K562 (cell line): ENCODE measurements around the gene RNF150. TPM values are rescaled to one million over a fixed set of nuclear protein-coding genes. Genes with fewer than 3 reads are reported as not detected.

Experiments used
- ATAC-seq: fragments of 200-7000 bp; cut with Tn5 transposase; 3 replicates; pipeline ENCODE4 v1.9.1; 2020; ENCODE audit warnings: moderate library complexity
- BruUV-seq: library from RNA; stranded (reverse); fragments of 400-500 nt; replicated peaks from 2 replicates; lab custom pipeline; 2021; lab: Mats Ljungman, UMichigan
- CTCF ChIA-PET: fragments of 300-600 bp; formaldehyde crosslinking; extraction: SDS; loops from one replicate; lab custom pipeline; 2021; ENCODE audit warnings: low intra/inter-chr PET ratio; lab: Yijun Ruan, JAX
- POLR2A ChIA-PET: fragments of 300-600, 350-650 bp; sonication (Branson Sonifier 250); formaldehyde crosslinking; extraction: SDS; loops from one replicate; lab custom pipeline; 2021; ENCODE audit warnings: antibody characterized with exemption, inconsistent platforms; lab: Yijun Ruan, JAX
- DNase-seq, 4 experiments: peaks; one replicate each; pipeline versions ENCODE4 v3.0.0 to v3.0.0-alpha.2; 2011 to 2018; ENCODE audit warnings: low spot score in 3 of 4, mixed read lengths in 3 of 4; ENCODE audit errors: extremely low read depth in 1 of 4
- FAIRE-seq: peaks from 2 replicates; lab custom pipeline; 2011; peaks lifted over from hg19 to GRCh38; lab: Jason Lieb, UNC
- H2AFZ ChIP-seq: 2 replicates; pipeline ENCODE4 v1.6.0; 2011; ENCODE audit warnings: low read depth, low read length, control low read depth, inconsistent platforms
- H3K27ac ChIP-seq: fragments of 200-600 bp; 3 replicates; pipeline ENCODE4 v1.8.0; 2011; ENCODE audit warnings: low read depth, mild to moderate bottlenecking, control low read depth, inconsistent platforms, low read length, moderate library complexity, mixed read lengths; ENCODE audit errors: extremely low read depth
- H3K27me3 ChIP-seq, 2 experiments: fragments of 300-600 bp in 1 of 2; 2 replicates in 1 of 2; 3 replicates in 1 of 2; pipeline versions ENCODE4 v1.6.0 to v1.8.0; 2011; ENCODE audit warnings: inconsistent platforms in 2 of 2, low read length in 2 of 2, mild to moderate bottlenecking in 1 of 2, mixed read lengths in 1 of 2, moderate library complexity in 1 of 2; ENCODE audit not compliant: control insufficient read depth in 2 of 2, insufficient read depth in 2 of 2
- H3K36me3 ChIP-seq: fragments of 300-600 bp; 3 replicates; pipeline ENCODE4 v1.8.0; 2011; ENCODE audit warnings: mild to moderate bottlenecking, low read length, inconsistent platforms; ENCODE audit not compliant: control insufficient read depth, insufficient read depth
- H3K4me1 ChIP-seq, 2 experiments: fragments of 200-600 bp in 1 of 2; replicated peaks in 1 of 2; 2 replicates in 1 of 2; 3 replicates in 1 of 2; pipeline versions ENCODE4 v1.5.1 to v1.8.0; 2011; ENCODE audit warnings: inconsistent platforms in 2 of 2, low read length in 2 of 2, mild to moderate bottlenecking in 1 of 2, mixed read lengths in 1 of 2, moderate library complexity in 1 of 2; ENCODE audit not compliant: control insufficient read depth in 2 of 2, insufficient read depth in 2 of 2
- H3K4me2 ChIP-seq: 2 replicates; pipeline ENCODE4 v1.6.1; 2011; ENCODE audit warnings: low read length, control low read depth, inconsistent platforms, mixed read lengths; ENCODE audit not compliant: insufficient read depth
- H3K4me3 ChIP-seq: fragments of 200-600 bp; sonication (generic), shearing (Covaris generic); 2 replicates; pipeline ENCODE4 v1.5.1; 2016; ENCODE audit warnings: control low read depth, inconsistent platforms
- H3K79me2 ChIP-seq: fragments of 200-600 bp; 3 replicates; pipeline ENCODE4 v1.8.0; 2011; ENCODE audit warnings: low read length, inconsistent platforms; ENCODE audit not compliant: control insufficient read depth, insufficient read depth
- H3K9ac ChIP-seq, 2 experiments: 2 replicates each; pipeline versions ENCODE4 v1.6.0 to v1.6.1; 2011; ENCODE audit warnings: low read depth in 2 of 2, low read length in 2 of 2, control low read depth in 1 of 2, inconsistent platforms in 1 of 2, mild to moderate bottlenecking in 1 of 2, mixed read lengths in 1 of 2; ENCODE audit not compliant: insufficient read depth in 1 of 2
- H3K9me1 ChIP-seq: one replicate; pipeline ENCODE4 v1.6.0; 2011; ENCODE audit warnings: inconsistent platforms, mild to moderate bottlenecking, low read length, moderate library complexity; ENCODE audit not compliant: control insufficient read depth, insufficient read depth
- H3K9me3 ChIP-seq: replicated peaks from 2 replicates; pipeline ENCODE4 v1.5.1; 2011; ENCODE audit warnings: low read depth, low read length, inconsistent platforms; ENCODE audit not compliant: control insufficient read depth, insufficient read depth
- H4K20me1 ChIP-seq: replicated peaks from 2 replicates; pipeline ENCODE4 v1.6.1; 2011; ENCODE audit warnings: low read length, inconsistent platforms, mixed read lengths; ENCODE audit not compliant: control insufficient read depth, insufficient read depth
- BACH1 ChIP-seq: fragments of 200-800 bp; sonication (Bioruptor generic); IDR thresholded peaks from 2 replicates; pipeline ENCODE4 v1.6.1; 2016; ENCODE audit warnings: missing genetic modification characterization, missing compliant biosample characterization
- CBX5 ChIP-seq: IDR thresholded peaks from 2 replicates; pipeline ENCODE4 v1.6.1; 2014; ENCODE audit warnings: low read depth, borderline replicate concordance
- CHD4 ChIP-seq: fragments of 200-600 bp; sonication (generic); IDR thresholded peaks from 3 replicates; pipeline ENCODE4 v1.6.1; 2012; ENCODE audit warnings: low read depth, mild to moderate bottlenecking, mixed read lengths, low read length, inconsistent platforms; ENCODE audit not compliant: insufficient read depth, insufficient replicate concordance, poor library complexity, severe bottlenecking
- CUX1 ChIP-seq: fragments of 200-800 bp; sonication (Bioruptor generic); IDR thresholded peaks from 2 replicates; pipeline ENCODE4 v1.6.1; 2016; ENCODE audit warnings: missing genetic modification characterization, missing compliant biosample characterization
- GTF2E2 ChIP-seq: fragments of 200-800 bp; sonication (Bioruptor generic); IDR thresholded peaks from 2 replicates; pipeline ENCODE4 v1.6.1; 2016; ENCODE audit warnings: missing genetic modification characterization, missing compliant biosample characterization
- MAFF ChIP-seq: IDR thresholded peaks from 2 replicates; pipeline ENCODE4 v1.6.1; 2012; ENCODE audit warnings: low read length, improper control_type of control experiment
- MED1 ChIP-seq: sonication (generic); formaldehyde crosslinking; IDR thresholded peaks from 2 replicates; pipeline ENCODE4 v1.8.1; 2023; ENCODE audit warnings: missing genetic modification reagents, borderline replicate concordance
- NFXL1 ChIP-seq: fragments of 450-650 bp; formaldehyde crosslinking; IDR thresholded peaks from 2 replicates; pipeline ENCODE4 v1.4.0; 2021; ENCODE audit warnings: mild to moderate bottlenecking
- NR0B1 ChIP-seq: fragments of 450-650 bp; IDR thresholded peaks from one replicate; pipeline ENCODE4 v1.6.1; 2018; ENCODE audit warnings: mild to moderate bottlenecking, moderate library complexity; ENCODE audit not compliant: partially characterized antibody
- PHF21A ChIP-seq: fragments of 450-650 bp; IDR thresholded peaks from 2 replicates; pipeline ENCODE4 v1.6.1; 2017; ENCODE audit warnings: low read depth, borderline replicate concordance
- PRMT5 ChIP-seq: sonication (generic); formaldehyde crosslinking; IDR thresholded peaks from 2 replicates; pipeline ENCODE4 v1.5.0; 2020; ENCODE audit warnings: missing genetic modification reagents
- SMARCC2 ChIP-seq: fragments of 450-650 bp; IDR thresholded peaks from 2 replicates; pipeline ENCODE4 v1.6.1; 2017; ENCODE audit warnings: antibody characterized with exemption, moderate library complexity, mild to moderate bottlenecking, low read depth
- SRSF7 ChIP-seq: fragments of 200-400 bp; formaldehyde crosslinking; optimal IDR thresholded peaks from 2 replicates; pipeline ENCODE3; 2017; ENCODE audit warnings: mild to moderate bottlenecking, low read depth, low read length
- ZFP36 ChIP-seq: fragments of 150-350 bp; IDR thresholded peaks from 2 replicates; pipeline ENCODE4 v1.6.1; 2018; ENCODE audit warnings: low read length, low read depth; ENCODE audit not compliant: partially characterized antibody
- ZNF445 ChIP-seq: fragments of 250-450 bp; sonication (Bioruptor Pico); IDR thresholded peaks from 2 replicates; pipeline ENCODE4 v1.4.0; 2020; ENCODE audit warnings: low read depth, mild to moderate bottlenecking, moderate library complexity
- ZZZ3 ChIP-seq: fragments of 450-650 bp; IDR thresholded peaks from 2 replicates; pipeline ENCODE4 v1.6.1; 2016; ENCODE audit warnings: antibody characterized with exemption, mild to moderate bottlenecking, moderate library complexity
- WGBS: fragments of 100-300 bp; shearing (Covaris generic); methylation state at CpG from one replicate; pipeline ENCODE4 v1.1.6; 2016; ENCODE audit warnings: low coverage, mixed read lengths; ENCODE audit not compliant: insufficient coverage; ENCODE audit errors: missing lambda C conversion rate; 5-methylcytosine and 5-hydroxymethylcytosine counted together
- in situ Hi-C: fragments of 300-500 bp; cut with MboI; formaldehyde crosslinking; loops from 4 replicates; pipeline ENCODE4 v1.15.0; 2018; ENCODE audit warnings: inconsistent platforms, mixed read lengths
- intact Hi-C: fragments of 100-400 bp; cut with micrococcal nuclease; formaldehyde crosslinking; loops from 2 replicates; pipeline ENCODE4 v1.14.2; 2022
- polyA plus RNA-seq, 8 experiments: library from polyadenylated mRNA; depleted of rRNA in 4 of 8; stranded (reverse) in 5 of 8; unstranded in 3 of 8; fragments of >200 nt; fragmentation: Nextera tagmentation in 2 of 8; fragmentation: Illumina TruSeq in 1 of 8; extraction: Ambion mirVana in 2 of 8; extraction: Trizol in 1 of 8; gene quantifications; 2 replicates each; pipeline versions ENCODE4 v1.2.1 to v1.2.3, GENCODE V29; 2011 to 2014; ENCODE audit warnings: inconsistent platforms in 1 of 8, missing spikeins in 1 of 8
- total RNA-seq, 7 experiments: library from RNA; depleted of rRNA in 6 of 7; stranded (reverse); fragments of >200 nt in 6 of 7; fragmentation: Illumina TruSeq in 2 of 7; extraction: Trizol in 2 of 7; gene quantifications; 2 replicates each; pipeline versions ENCODE4 v1.2.1 to v1.2.3, GENCODE V29; 2011 to 2021; ENCODE audit warnings: low replicate concordance in 1 of 7
- TF ChIP-seq, protein P1 (sequence below): fragments of 450-650 bp; formaldehyde crosslinking; IDR thresholded peaks from 2 replicates; pipeline ENCODE4 v1.4.0; 2022; ENCODE audit warnings: missing genetic modification characterization

RNF150 gene
- total and polyA plus RNA-seq, 9 of the 15 experiments (the other 6 are each of a cell fraction or from before 2014, with no cell fraction given): 0.09 TPM; not detected in 8

GRCh38 chr4:140887467-140887866 is 245.8 kb downstream of the RNF150 start:
- FAIRE-seq: no peak
- POLR2A ChIA-PET: no interaction called here
- Histone ChIP-seq H3K4me1 (no peaks in the 10 kb centered on the region), H3K9me1 (no peaks in the 10 kb centered on the region), H2AFZ (no peak overlapping the region), H3K9ac (no peak overlapping the region), H3K27ac (no peak overlapping the region), H3K9me3 (no peaks in the 10 kb centered on the region), H3K79me2 (no peaks in the 10 kb centered on the region), H3K4me2 (no peak overlapping the region), H3K4me3 (no peak overlapping the region), H3K36me3 (no peaks in the 10 kb centered on the region), H4K20me1 (no peaks in the 10 kb centered on the region), H3K27me3 (no peaks in the 10 kb centered on the region)
- ATAC-seq: no peak
- intact Hi-C loops (no loop called here), in situ Hi-C loops (no loop called here)
- DNase-seq: no peak
- WGBS: 0% methylated on average over 2 of the region's 2 CpGs
- CTCF ChIA-PET: no interaction called here
- no TSS peak for BruUV-seq
- no peak for TF ChIP-seq ZZZ3
- TF ChIP-seq NFXL1 (CRISPR knock-in tag): no peak
- TF ChIP-seq CHD4: no peak
- no peak for TF ChIP-seq GTF2E2 (tag)
- TF ChIP-seq PRMT5 (CRISPR knock-in tag): no peak
- no peak for TF ChIP-seq MAFF
- no peak for TF ChIP-seq BACH1 (tag)
- TF ChIP-seq, protein P1, sequence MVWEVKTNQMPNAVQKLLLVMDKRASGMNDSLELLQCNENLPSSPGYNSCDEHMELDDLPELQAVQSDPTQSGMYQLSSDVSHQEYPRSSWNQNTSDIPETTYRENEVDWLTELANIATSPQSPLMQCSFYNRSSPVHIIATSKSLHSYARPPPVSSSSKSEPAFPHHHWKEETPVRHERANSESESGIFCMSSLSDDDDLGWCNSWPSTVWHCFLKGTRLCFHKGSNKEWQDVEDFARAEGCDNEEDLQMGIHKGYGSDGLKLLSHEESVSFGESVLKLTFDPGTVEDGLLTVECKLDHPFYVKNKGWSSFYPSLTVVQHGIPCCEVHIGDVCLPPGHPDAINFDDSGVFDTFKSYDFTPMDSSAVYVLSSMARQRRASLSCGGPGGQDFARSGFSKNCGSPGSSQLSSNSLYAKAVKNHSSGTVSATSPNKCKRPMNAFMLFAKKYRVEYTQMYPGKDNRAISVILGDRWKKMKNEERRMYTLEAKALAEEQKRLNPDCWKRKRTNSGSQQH (CRISPR knock-in tag): no peak
- no peak for TF ChIP-seq SRSF7
- TF ChIP-seq NR0B1: no peak
- no peak for TF ChIP-seq ZNF445
- TF ChIP-seq ZFP36: no peak
- TF ChIP-seq CUX1 (CRISPR knock-in tag): no peak
- no peak for TF ChIP-seq MED1
- no peak for TF ChIP-seq PHF21A
- TF ChIP-seq SMARCC2: no peak
- no peak for TF ChIP-seq CBX5
